ENCODE results near the gene NSUN7.
A peak's percentile ranks its signal among the peaks of the same experiment; 100 is the strongest.
"Not testable (repeated sequence)": the region's sequence is repeated elsewhere in the genome, so short reads cannot be mapped to it uniquely, and the experiment has no call there.

The NSUN7 gene

GRCh38 chr4:40710484-40711254 is 39.1 kb upstream of the NSUN7 start:
- Histone ChIP-seq H3K9me3 (replicated peaks in 1 of 2; ENCODE audit: control insufficient read depth in 2 of 2, insufficient read depth in 1 of 2, low read depth in 1 of 2, low read length in 2 of 2) (no peaks in the 10 kb centered on the region), H3K79me1 (ENCODE audit: low read depth, low read length) (no peaks in the 10 kb centered on the region), H3K27me3 (ENCODE audit: control insufficient read depth in 3 of 3, insufficient read depth in 3 of 3, low read depth in 1 of 3, low read length in 3 of 3) (no peaks in the 10 kb centered on the region), H4K91ac (ENCODE audit: low read depth, low read length, poor library complexity) (no peak overlapping the region), H3K4me1 (ENCODE audit: control insufficient read depth in 2 of 2, insufficient read depth in 1 of 2, low read depth in 1 of 2, low read length in 2 of 2) (no peaks in the 10 kb centered on the region), H3K23ac (ENCODE audit: low read depth, low read length, poor library complexity) (no peak overlapping the region), H2BK15ac (ENCODE audit: low read length) (no peak overlapping the region), H2AFZ (ENCODE audit: low read length) (no peak overlapping the region), H3K36me3 (replicated peaks in 1 of 2; ENCODE audit: control insufficient read depth in 2 of 2, insufficient read depth in 2 of 2, low read length in 2 of 2) (no peaks in the 10 kb centered on the region), H3K9ac (ENCODE audit: low read depth, low read length, poor library complexity) (no peak overlapping the region), H3K4ac (ENCODE audit: low read length) (no peak overlapping the region), H2AK5ac (ENCODE audit: low read depth, low read length) (no peak overlapping the region), H4K8ac (ENCODE audit: low read depth, low read length) (no peak overlapping the region), H3K14ac (ENCODE audit: low read length) (no peak overlapping the region), H2BK12ac (ENCODE audit: low read length) (no peak overlapping the region), H2BK120ac (ENCODE audit: low read depth, low read length) (no peak overlapping the region), H2BK5ac (ENCODE audit: low read length) (no peak overlapping the region), H3K4me2 (ENCODE audit: insufficient read depth, low read length, poor library complexity, severe bottlenecking) (no peak overlapping the region), H3K27ac (replicated peaks; ENCODE audit: low read length) (no peak overlapping the region), H3K18ac (ENCODE audit: low read length) (no peak overlapping the region), H3K4me3 (ENCODE audit: low read length in 2 of 2) (no peak overlapping the region)
- DNase-seq (ENCODE audit: low spot score) = no peak
- WGBS, 2 donors (ENCODE audit: extremely low coverage in 2 of 2, insufficient read length in 2 of 2, insufficient replicate concordance in 1 of 2) = no CpG with 5 or more reads among the region's 5 CpGs

- H3K9ac ChIP-seq (ENCODE audit: low read depth, low read length, poor library complexity); H2BK15ac ChIP-seq (ENCODE audit: low read length); H3K36me3 ChIP-seq (replicated peaks in 1 of 2; ENCODE audit: control insufficient read depth in 2 of 2, insufficient read depth in 2 of 2, low read length in 2 of 2); H3K79me1 ChIP-seq (ENCODE audit: low read depth, low read length); H2AFZ ChIP-seq (ENCODE audit: low read length); H2BK120ac ChIP-seq (ENCODE audit: low read depth, low read length); H3K27me3 ChIP-seq (ENCODE audit: control insufficient read depth in 3 of 3, insufficient read depth in 3 of 3, low read depth in 1 of 3, low read length in 3 of 3); H4K91ac ChIP-seq (ENCODE audit: low read depth, low read length, poor library complexity); H3K27ac ChIP-seq (replicated peaks; ENCODE audit: low read length); H3K4ac ChIP-seq (ENCODE audit: low read length); DNase-seq (ENCODE audit: low spot score); H2BK5ac ChIP-seq (ENCODE audit: low read length); H3K4me2 ChIP-seq (ENCODE audit: insufficient read depth, low read length, poor library complexity, severe bottlenecking); H3K4me1 ChIP-seq (ENCODE audit: control insufficient read depth in 2 of 2, insufficient read depth in 1 of 2, low read depth in 1 of 2, low read length in 2 of 2); H3K23ac ChIP-seq (ENCODE audit: low read depth, low read length, poor library complexity); H3K9me3 ChIP-seq (replicated peaks in 1 of 2; ENCODE audit: control insufficient read depth in 2 of 2, insufficient read depth in 1 of 2, low read depth in 1 of 2, low read length in 2 of 2); H3K14ac ChIP-seq (ENCODE audit: low read length); H2BK12ac ChIP-seq (ENCODE audit: low read length); H3K18ac ChIP-seq (ENCODE audit: low read length); H2AK5ac ChIP-seq (ENCODE audit: low read depth, low read length); H3K4me3 ChIP-seq (ENCODE audit: low read length in 2 of 2); H4K8ac ChIP-seq (ENCODE audit: low read depth, low read length): not testable (repeated sequence)
- no CpG with 5 or more reads among the region's 6 CpGs for WGBS, 2 donors (ENCODE audit: extremely low coverage in 2 of 2, insufficient read length in 2 of 2, insufficient replicate concordance in 1 of 2)
These were observed 36.8 kb upstream of the NSUN7 start for GRCh38 chr4:40713001-40713400.

- no peak overlapping the region for H2AFZ ChIP-seq (ENCODE audit: low read length)
- no peaks in the 10 kb centered on the region for H3K79me1 ChIP-seq (ENCODE audit: low read depth, low read length)
- H4K91ac ChIP-seq (ENCODE audit: low read depth, low read length, poor library complexity) = no peak overlapping the region
- H3K4me3 ChIP-seq (ENCODE audit: low read length in 2 of 2) = no peak overlapping the region
- H3K4me2 ChIP-seq (ENCODE audit: insufficient read depth, low read length, poor library complexity, severe bottlenecking) = no peak overlapping the region
- no peaks in the 10 kb centered on the region for H3K9me3 ChIP-seq (replicated peaks in 1 of 2; ENCODE audit: control insufficient read depth in 2 of 2, insufficient read depth in 1 of 2, low read depth in 1 of 2, low read length in 2 of 2)
- H2BK12ac ChIP-seq (ENCODE audit: low read length) = no peak overlapping the region
- no peak overlapping the region for H2AK5ac ChIP-seq (ENCODE audit: low read depth, low read length)
- no peaks in the 10 kb centered on the region for H3K36me3 ChIP-seq (replicated peaks in 1 of 2; ENCODE audit: control insufficient read depth in 2 of 2, insufficient read depth in 2 of 2, low read length in 2 of 2)
- no peak overlapping the region for H3K14ac ChIP-seq (ENCODE audit: low read length)
- no peak overlapping the region for H3K18ac ChIP-seq (ENCODE audit: low read length)
- peaks cover 0 to 4% of the 10 kb centered on the region in 2 donors for H3K4me1 ChIP-seq (ENCODE audit: control insufficient read depth in 2 of 2, insufficient read depth in 1 of 2, low read depth in 1 of 2, low read length in 2 of 2)
- WGBS, 2 donors (ENCODE audit: extremely low coverage in 2 of 2, insufficient read length in 2 of 2, insufficient replicate concordance in 1 of 2) = no CpG with 5 or more reads among the region's 2 CpGs
- H3K23ac ChIP-seq (ENCODE audit: low read depth, low read length, poor library complexity) = no peak overlapping the region
- no peak overlapping the region for H3K9ac ChIP-seq (ENCODE audit: low read depth, low read length, poor library complexity)
- H2BK15ac ChIP-seq (ENCODE audit: low read length) = no peak overlapping the region
- no peak for DNase-seq (ENCODE audit: low spot score)
- H2BK5ac ChIP-seq (ENCODE audit: low read length) = no peak overlapping the region
- H4K8ac ChIP-seq (ENCODE audit: low read depth, low read length) = no peak overlapping the region
- no peaks in the 10 kb centered on the region for H3K27me3 ChIP-seq (ENCODE audit: control insufficient read depth in 3 of 3, insufficient read depth in 3 of 3, low read depth in 1 of 3, low read length in 3 of 3)
- H2BK120ac ChIP-seq (ENCODE audit: low read depth, low read length) = no peak overlapping the region
- no peak overlapping the region for H3K4ac ChIP-seq (ENCODE audit: low read length)
- no peak overlapping the region for H3K27ac ChIP-seq (replicated peaks; ENCODE audit: low read length)
These were observed 36.0 kb upstream of the NSUN7 start for GRCh38 chr4:40713798-40714197.

- H3K27ac ChIP-seq (replicated peaks; ENCODE audit: low read length) = peak overlapping the region; percentile 83
- no peak overlapping the region for H2BK15ac ChIP-seq (ENCODE audit: low read length)
- H2AFZ ChIP-seq (ENCODE audit: low read length) = no peak overlapping the region
- peaks cover 0 to 6% (median 0%) of the 10 kb centered on the region in 3 experiments for H3K27me3 ChIP-seq (ENCODE audit: control insufficient read depth in 3 of 3, insufficient read depth in 3 of 3, low read depth in 1 of 3, low read length in 3 of 3)
- no peak overlapping the region for H2BK5ac ChIP-seq (ENCODE audit: low read length)
- peak; percentile 65 for DNase-seq (ENCODE audit: low spot score)
- H3K4ac ChIP-seq (ENCODE audit: low read length) = no peak overlapping the region
- no CpG with 5 or more reads among the region's 3 CpGs for WGBS, 2 donors (ENCODE audit: extremely low coverage in 2 of 2, insufficient read length in 2 of 2, insufficient replicate concordance in 1 of 2)
- H3K4me1 ChIP-seq (ENCODE audit: control insufficient read depth in 2 of 2, insufficient read depth in 1 of 2, low read depth in 1 of 2, low read length in 2 of 2) = peaks cover 0 to 4% of the 10 kb centered on the region in 2 donors
- no peak overlapping the region for H3K14ac ChIP-seq (ENCODE audit: low read length)
- H3K4me2 ChIP-seq (ENCODE audit: insufficient read depth, low read length, poor library complexity, severe bottlenecking) = peak overlapping the region; percentile 24
- H3K23ac ChIP-seq (ENCODE audit: low read depth, low read length, poor library complexity) = no peak overlapping the region
- no peak overlapping the region for H3K9ac ChIP-seq (ENCODE audit: low read depth, low read length, poor library complexity)
- no peaks in the 10 kb centered on the region for H3K9me3 ChIP-seq (replicated peaks in 1 of 2; ENCODE audit: control insufficient read depth in 2 of 2, insufficient read depth in 1 of 2, low read depth in 1 of 2, low read length in 2 of 2)
- H3K36me3 ChIP-seq (replicated peaks in 1 of 2; ENCODE audit: control insufficient read depth in 2 of 2, insufficient read depth in 2 of 2, low read length in 2 of 2) = no peaks in the 10 kb centered on the region
- no peak overlapping the region for H2AK5ac ChIP-seq (ENCODE audit: low read depth, low read length)
- H2BK12ac ChIP-seq (ENCODE audit: low read length) = no peak overlapping the region
- no peak overlapping the region for H4K91ac ChIP-seq (ENCODE audit: low read depth, low read length, poor library complexity)
- H3K18ac ChIP-seq (ENCODE audit: low read length) = no peak overlapping the region
- no peaks in the 10 kb centered on the region for H3K79me1 ChIP-seq (ENCODE audit: low read depth, low read length)
- no peak overlapping the region for H2BK120ac ChIP-seq (ENCODE audit: low read depth, low read length)
- no peak overlapping the region for H3K4me3 ChIP-seq (ENCODE audit: low read length in 2 of 2)
- no peak overlapping the region for H4K8ac ChIP-seq (ENCODE audit: low read depth, low read length)
These were observed 31.2 kb upstream of the NSUN7 start for GRCh38 chr4:40718586-40718985.
